Stimulated activated CD4-positive, alpha-beta T cell treated with anti-CD3 and anti-CD28 coated beads, TNF-alpha, amount 100 ng/mL, for 24 hours (primary cell): ENCODE results near the gene EDAR.

Experiments used
- DNase-seq, 3 experiments: peaks; one replicate each; pipeline ENCODE4 v3.0.0-alpha.2; 2020; ENCODE audit warnings: low read depth in 3 of 3

Gene EDAR

GRCh38 chr2:109001201-109001600 lies 12.2 kb upstream of the EDAR start:
- DNase-seq: no peak

DNA sequence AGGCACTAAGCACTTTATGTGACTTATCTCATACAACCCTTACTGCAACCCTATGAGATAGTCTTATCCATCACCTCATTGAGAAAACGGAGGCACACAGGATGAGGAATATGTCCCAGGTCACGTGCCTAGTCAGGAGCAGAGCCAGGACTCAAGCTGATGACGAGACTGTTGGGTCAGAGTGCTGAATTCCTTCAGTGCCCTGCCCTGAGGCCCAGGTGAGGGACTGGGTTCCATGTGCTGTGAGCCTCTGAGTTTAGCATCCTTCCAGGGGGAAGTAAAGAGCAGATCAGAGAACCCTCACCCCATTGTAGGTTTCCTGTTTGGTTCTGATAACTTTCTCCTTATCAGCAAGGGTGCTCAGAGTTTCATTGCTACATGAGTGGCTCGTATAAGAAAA lies 11.7 kb upstream of the EDAR start:
- no peak for DNase-seq

- DNase-seq: no peak
These were observed 9.9 kb upstream of the EDAR start for GRCh38 chr2:108998911-108999310.

DNA sequence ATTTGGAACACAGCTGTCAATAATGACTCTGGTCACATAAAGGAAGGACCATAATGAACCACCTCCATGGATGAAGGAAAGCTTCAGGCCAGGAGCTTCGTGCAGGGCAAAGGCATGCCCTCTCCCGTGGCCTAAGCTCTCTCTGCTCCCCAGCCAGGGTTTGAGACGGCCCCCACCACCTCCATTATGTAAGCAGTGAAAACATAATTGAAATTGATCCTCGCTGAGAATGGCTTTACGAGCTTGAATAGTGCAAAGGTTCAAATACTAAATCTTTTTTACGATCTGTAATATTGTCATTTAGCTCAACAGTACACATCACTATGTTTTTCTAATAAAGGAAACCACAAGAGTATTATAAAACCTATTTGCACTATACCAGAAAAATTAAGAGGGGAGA lies 5.2 kb upstream of the EDAR start:
- no peak for DNase-seq

GRCh38 chr2:108993095-108993937 lies 4.3 kb upstream of the EDAR start:
- DNase-seq: no peak

DNA sequence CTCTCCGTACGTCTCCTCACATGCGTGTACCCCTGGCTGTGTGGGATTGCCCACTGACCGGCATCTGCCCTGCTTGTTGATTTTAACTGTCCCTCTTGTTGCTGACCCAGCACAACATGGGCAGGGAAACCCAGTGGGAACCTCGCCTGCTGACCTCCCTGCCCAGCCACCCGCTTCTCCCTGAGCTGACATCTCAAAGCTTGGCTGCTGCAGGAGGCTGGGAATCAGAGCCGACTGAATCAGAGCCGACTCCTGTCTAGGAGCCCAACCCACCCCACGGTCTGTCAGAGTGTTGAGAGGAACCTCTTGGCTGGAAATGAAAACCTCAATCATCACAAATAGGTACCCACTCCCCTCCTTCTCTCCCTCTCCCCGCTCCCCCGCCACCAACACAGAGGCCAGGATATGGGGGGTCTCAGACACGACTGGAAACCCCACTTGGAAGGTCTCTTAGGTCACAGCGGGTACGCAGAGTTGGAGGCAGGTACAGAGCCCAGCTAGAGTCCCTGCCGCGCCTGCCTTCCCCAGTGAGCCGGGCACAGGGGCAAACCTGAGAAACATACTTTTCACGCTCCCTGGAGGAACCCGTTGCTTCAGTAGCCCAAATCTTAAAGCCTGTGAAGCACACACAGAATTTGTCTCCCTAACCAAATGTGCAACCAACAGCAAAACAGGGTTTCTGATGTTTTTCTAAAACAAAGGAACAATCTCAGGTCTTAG lies 784 bp downstream of the EDAR start:
- no peak for DNase-seq

GRCh38 chr2:108986916-108987510 lies 2.0 kb downstream of the EDAR start:
- DNase-seq: peak in 1 of 3 experiments; percentile 25

- no peak for DNase-seq
These were observed 5.4 kb downstream of the EDAR start for GRCh38 chr2:108983610-108984009.

DNA sequence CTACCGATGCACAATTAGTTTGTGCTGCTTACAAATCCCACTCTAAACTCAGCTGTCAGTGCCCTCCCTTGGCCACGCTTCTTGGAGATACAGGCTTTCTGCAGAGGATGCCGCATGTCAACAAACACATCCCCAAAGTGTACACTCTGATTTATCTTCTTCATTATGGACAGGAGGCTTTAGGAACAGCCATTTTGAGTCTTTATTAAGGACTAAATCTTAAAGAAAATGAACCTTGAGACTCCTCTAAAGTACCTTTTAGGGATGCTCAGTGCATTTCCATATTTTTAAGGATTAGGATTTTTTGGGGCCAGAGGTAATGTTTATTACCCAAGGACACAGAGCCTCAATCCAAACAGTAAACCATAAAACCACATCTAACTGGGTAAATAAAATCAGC lies 6.0 kb downstream of the EDAR start:
- no peak for DNase-seq

DNA sequence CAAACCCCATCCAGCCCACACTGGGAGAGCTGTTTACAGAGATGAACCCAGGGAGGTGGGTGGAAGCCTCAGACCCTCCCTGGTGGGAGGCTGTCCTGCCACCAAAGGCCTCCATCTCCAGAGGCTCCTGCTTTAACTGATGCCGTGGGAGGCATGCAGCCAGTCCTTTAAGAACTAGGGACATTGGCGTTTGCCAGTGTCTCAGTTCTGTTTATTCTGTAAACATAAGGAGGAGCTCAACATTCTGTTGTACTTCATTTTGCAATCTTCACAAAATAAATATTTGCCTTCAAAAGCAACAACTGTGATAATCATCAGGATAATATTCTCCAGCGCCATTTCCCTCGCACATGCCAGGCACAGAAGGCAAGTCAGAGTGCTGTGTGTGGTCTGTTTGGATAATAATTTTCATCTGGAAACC lies 6.8 kb downstream of the EDAR start:
- no peak for DNase-seq

DNA sequence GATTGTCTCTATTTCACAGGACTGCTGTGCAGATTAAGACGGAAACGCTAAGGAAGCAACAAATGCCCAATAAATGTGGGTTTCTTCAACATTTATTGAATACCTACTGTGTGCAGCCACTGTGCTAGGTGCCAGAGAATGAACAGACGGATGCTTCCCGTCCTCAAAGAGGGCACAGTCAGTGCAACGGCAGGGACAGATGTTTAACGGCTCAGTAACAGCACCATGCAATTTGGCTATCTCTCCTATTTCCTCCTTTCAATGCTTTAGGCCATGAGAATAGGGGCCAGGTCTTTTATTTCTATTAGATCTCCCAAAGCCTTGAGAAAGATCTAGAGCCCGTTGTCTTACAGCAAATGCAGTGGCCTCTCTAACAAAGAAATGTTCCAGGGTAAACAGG lies 7.2 kb downstream of the EDAR start:
- no peak for DNase-seq

DNA sequence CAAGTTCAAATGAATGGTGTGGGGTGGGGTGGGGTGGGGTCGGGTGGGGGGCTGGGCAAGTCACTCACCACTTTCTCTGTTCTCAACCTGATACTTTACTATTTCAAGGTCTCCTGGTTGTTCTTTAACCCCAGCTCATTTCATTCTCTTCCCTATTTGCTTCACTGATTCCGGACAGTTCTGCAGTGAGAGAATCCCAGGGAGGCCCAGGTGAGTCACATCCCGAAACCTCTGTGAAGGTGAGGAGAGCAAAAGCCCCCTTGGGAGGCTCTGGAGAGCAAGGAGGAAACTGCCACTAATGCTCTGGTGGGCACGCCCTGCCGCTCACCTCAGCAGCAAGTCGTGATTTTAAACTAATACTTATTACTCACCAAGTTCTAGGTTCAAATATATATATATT lies 8.9 kb downstream of the EDAR start:
- DNase-seq: no peak

- DNase-seq: no peak
These were observed 9.6 kb downstream of the EDAR start for GRCh38 chr2:108979461-108979860.

- no peak for DNase-seq
These were observed 10.3 kb downstream of the EDAR start for GRCh38 chr2:108978709-108979111.

DNA sequence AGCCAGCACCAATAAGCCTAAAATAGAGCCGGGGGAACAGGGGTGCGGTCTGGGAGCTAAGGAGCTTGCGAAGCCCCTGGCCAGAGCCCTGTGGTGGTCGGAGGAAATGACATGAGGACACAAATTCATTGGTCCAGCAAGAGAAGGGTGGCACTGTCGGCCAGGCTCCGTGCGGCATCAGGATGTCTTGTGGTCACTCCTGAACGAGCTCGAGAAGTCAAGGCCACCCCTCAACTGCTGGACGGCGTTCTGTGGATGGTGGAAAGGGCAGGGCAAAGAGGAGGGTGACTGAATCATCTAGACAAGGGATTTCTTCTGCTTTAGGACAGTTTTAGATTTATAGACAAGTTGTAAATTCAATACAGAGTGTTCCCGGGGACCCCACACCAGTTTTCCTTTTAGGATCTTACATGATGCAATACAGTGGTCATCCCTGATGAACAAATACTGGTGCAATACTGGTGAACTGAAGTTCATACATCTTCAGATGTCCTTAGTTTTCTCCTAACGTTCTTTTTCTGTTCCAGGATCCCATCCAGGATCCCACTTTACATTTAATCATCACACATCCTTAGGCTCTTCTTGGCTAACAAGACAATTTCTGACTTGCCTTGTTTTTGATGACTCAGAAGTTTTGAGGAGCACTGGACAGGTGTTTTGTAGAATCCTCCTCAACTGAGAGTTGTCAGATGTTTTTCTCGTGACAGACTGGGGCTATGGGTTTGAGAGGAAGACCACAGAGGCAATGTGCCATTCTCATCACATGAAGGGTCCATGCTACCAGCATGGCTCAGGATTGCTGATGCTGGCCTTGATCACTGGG lies 13.2 kb downstream of the EDAR start:
- no peak for DNase-seq

- DNase-seq: no peak
These were observed 14.3 kb downstream of the EDAR start for GRCh38 chr2:108974674-108975073.

- no peak for DNase-seq
These were observed 16.4 kb downstream of the EDAR start for GRCh38 chr2:108972663-108973062.

DNA sequence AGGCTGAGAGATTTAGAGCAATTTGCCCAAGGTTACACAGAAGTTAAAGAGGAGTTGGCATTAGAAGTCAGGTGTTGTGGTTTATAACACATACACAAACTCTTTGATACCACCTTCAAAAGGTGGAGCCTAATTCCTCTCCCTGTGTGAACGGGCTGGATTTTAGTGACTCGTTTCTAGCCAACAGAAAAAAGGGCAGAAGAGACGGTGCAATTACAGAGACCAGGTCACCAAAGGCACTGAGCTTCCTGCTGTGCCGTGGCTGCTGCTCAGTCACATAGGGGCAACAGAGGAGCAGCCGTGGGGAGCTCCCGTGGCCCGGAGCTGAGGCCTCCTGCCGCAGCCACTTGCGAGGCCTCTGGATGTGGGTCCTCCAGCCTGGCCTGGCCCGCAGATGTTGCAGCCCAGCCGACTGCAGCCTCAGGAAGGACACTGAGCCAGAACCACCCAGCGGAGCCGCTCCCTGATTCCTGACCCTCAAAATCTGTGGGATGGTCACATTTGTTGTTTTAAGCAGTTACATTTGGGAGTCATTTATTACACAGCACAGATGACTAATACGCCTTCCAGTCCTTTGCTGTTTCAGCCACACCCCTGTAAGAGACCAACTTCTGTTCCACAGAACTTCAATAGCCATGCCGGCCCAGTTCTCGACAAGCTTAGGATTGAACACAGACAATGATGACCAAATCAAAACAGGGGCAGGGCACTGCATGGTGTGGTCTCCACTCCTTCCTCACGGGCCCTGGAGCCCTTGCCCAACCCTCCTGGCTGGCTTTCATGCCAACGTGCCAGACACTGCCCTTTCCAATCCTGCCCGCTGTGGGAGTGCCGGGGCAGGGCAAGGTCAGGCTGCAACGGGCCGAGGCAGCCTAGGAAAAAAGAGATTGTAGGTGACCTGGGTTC lies 17.1 kb downstream of the EDAR start:
- no peak for DNase-seq

DNA sequence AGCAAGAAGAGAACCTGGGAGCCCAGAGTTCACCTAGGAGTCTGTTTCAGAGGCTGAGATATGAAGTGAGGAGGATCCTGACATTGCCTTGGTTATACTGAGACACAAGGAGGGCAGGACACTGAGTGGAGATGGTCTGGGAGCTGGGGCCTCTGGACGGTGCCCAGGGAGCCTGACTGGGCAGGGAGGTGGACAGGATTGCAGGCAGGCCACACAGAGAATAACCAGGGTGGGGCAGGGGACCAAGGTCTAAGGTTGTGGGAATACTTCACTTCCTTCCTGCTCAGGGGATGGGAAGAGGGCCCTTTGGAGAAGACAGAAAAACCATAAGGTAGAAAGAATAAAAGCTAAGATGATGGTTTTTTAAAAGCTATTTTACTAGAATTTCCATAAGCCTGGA lies 18.7 kb downstream of the EDAR start:
- no peak for DNase-seq

GRCh38 chr2:108969856-108970255 lies 19.2 kb downstream of the EDAR start:
- DNase-seq: no peak

DNA sequence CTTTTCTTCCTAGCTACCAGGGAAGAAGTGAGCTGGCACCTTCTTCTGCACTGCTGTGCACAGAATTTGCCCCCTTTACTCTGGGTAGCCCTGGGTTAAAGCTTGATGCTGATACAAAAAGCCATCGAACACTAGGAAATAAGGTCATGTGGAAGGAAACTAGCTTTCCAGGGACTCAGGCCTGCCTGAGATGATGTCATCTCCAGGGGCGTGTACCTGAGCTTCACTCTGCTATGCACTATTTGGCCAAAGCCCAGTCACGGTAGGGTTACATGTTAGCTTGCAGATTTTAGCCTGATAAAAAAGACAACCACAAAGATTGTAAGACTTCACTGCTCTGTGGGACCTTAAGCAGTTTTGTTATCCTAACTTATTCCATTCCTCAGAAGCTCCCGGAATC lies 20.4 kb downstream of the EDAR start:
- DNase-seq: no peak
